Tibial artery (tissue), 4 donors: Measurements from ENCODE around the gene GLS.

Experiments used
- DNase-seq, 2 donors: peaks; one replicate each; pipeline ENCODE4 v3.0.0-alpha.2; 2019
- H3K27ac ChIP-seq, 2 donors: fragments of 200-600 bp; sonication (generic) in 1 of 2; 1 replicate in 1 of 2; 2 replicates in 1 of 2; pipeline ENCODE4 v1.5.1; 2018 to 2019; ENCODE audit warnings: mild to moderate bottlenecking in 1 of 2
- H3K27me3 ChIP-seq, 2 donors: fragments of 200-600 bp; sonication (generic) in 1 of 2; one replicate each; pipeline versions ENCODE4 v1.5.1 to v1.6.0; 2016 to 2019
- H3K36me3 ChIP-seq, 3 donors: fragments of 200-600 bp; sonication (generic) in 2 of 3; one replicate each; pipeline ENCODE4 v1.5.1; 2016 to 2019; ENCODE audit warnings: mild to moderate bottlenecking in 2 of 3
- H3K4me1 ChIP-seq, 4 donors: fragments of 200-600 bp; sonication (generic) in 2 of 4; 1 replicate in 3 of 4; 2 replicates in 1 of 4; pipeline ENCODE4 v1.5.1; 2016 to 2019
- H3K4me3 ChIP-seq, 2 donors: fragments of 200-600 bp; sonication (generic) in 1 of 2; 1 replicate in 1 of 2; 2 replicates in 1 of 2; pipeline ENCODE4 v1.5.1; 2018 to 2019; ENCODE audit warnings: mild to moderate bottlenecking in 2 of 2
- H3K9me3 ChIP-seq, 3 donors: fragments of 200-600 bp; sonication (generic) in 1 of 3; one replicate each; pipeline ENCODE4 v1.5.1; 2016 to 2019
- CTCF ChIP-seq, 2 experiments: fragments of 200-600 bp in 1 of 2; fragments of 450-650 bp in 1 of 2; IDR thresholded peaks; one replicate each; pipeline ENCODE4 v1.5.1; 2017 to 2019; ENCODE audit warnings: antibody characterized with exemption in 2 of 2, mild to moderate bottlenecking in 1 of 2, moderate library complexity in 1 of 2
- intact Hi-C: fragments of 100-400 bp; cut with DNase I; formaldehyde crosslinking; loops from one replicate; pipeline ENCODE4 v1.15.0; 2023; ENCODE audit warnings: low total_unique reads

GLS gene

GRCh38 chr2:190880378-190881083, at the start of gene GLS:
Gene GLS (plus strand): TSS chr2:190880821. CDS start chr2:190881085, 264 bp downstream.
- no peak for TF ChIP-seq CTCF (IDR thresholded peaks at IDR 0.05)
- H3K4me1 ChIP-seq, result peaks cover 0 to 50% (median 3%) of the 10 kb centered on the region in 4 donors
- no peaks in the 10 kb centered on the region for H3K27me3 ChIP-seq
- no peaks in the 10 kb centered on the region for H3K9me3 ChIP-seq
- H3K4me3 ChIP-seq, result peak within 1 kb of the TSS; percentile 83 to 91
- intact Hi-C loops, result loop anchor here (10.0 kb wide), 1 partner anchor 504 kb away; no protein-coding TSS in a partner anchor
- no peaks in the 10 kb centered on the region for H3K36me3 ChIP-seq
- peak within 1 kb of the TSS; percentile 95 to 97 for H3K27ac ChIP-seq
- DNase-seq, result peak; percentile 96 to 99

GRCh38 chr2:190831941-190832340, 48.7 kb upstream of the GLS start:
- TF ChIP-seq CTCF (IDR thresholded peaks at IDR 0.05), result no peak
- no peaks in the 10 kb centered on the region for H3K27me3 ChIP-seq
- H3K9me3 ChIP-seq, result no peaks in the 10 kb centered on the region
- H3K36me3 ChIP-seq, result no peaks in the 10 kb centered on the region
- no peak overlapping the region for H3K4me3 ChIP-seq
- DNase-seq, result no peak
- peaks cover 0 to 24% (median 9%) of the 10 kb centered on the region in 4 donors for H3K4me1 ChIP-seq
- H3K27ac ChIP-seq, result no peak overlapping the region
- intact Hi-C loops, result no loop called here

GRCh38 chr2:190834890-190835208, 45.8 kb upstream of the GLS start:
- DNase-seq, result no peak
- Histone ChIP-seq H3K27ac (peak overlapping the region; percentile 63 to 69), H3K4me3 (no peak overlapping the region)

GRCh38 chr2:190835303-190835930, 45.2 kb upstream of the GLS start:
- no peaks in the 10 kb centered on the region for H3K9me3 ChIP-seq
- no peaks in the 10 kb centered on the region for H3K27me3 ChIP-seq
- H3K4me1 ChIP-seq, result peaks cover 0 to 42% (median 21%) of the 10 kb centered on the region in 4 donors
- peak overlapping the region; percentile 63 to 69 for H3K27ac ChIP-seq
- intact Hi-C loops, result no loop called here
- no peaks in the 10 kb centered on the region for H3K36me3 ChIP-seq
- DNase-seq, result peak; percentile 55 to 85
- no peak for TF ChIP-seq CTCF (IDR thresholded peaks at IDR 0.05)
- no peak overlapping the region for H3K4me3 ChIP-seq

More at GRCh38 chr2:190834890-190835208, 45.8 kb upstream of the GLS start:
- Histone ChIP-seq H3K36me3 (no peaks in the 10 kb centered on the region), H3K27me3 (no peaks in the 10 kb centered on the region), H3K9me3 (no peaks in the 10 kb centered on the region), H3K4me1 (peaks cover 0 to 42% (median 21%) of the 10 kb centered on the region in 4 donors)
- TF ChIP-seq CTCF (IDR thresholded peaks at IDR 0.05), result no peak
- intact Hi-C loops, result no loop called here

- peak overlapping the region in 1 of 2 donors; percentile 7 for H3K27ac ChIP-seq
- no peaks in the 10 kb centered on the region for H3K9me3 ChIP-seq
- H3K4me3 ChIP-seq, result no peak overlapping the region
- H3K36me3 ChIP-seq, result no peaks in the 10 kb centered on the region
- H3K4me1 ChIP-seq, result peaks cover 0 to 52% (median 22%) of the 10 kb centered on the region in 4 donors
- intact Hi-C loops, result no loop called here
- no peak for DNase-seq
- no peaks in the 10 kb centered on the region for H3K27me3 ChIP-seq
- no peak for TF ChIP-seq CTCF (IDR thresholded peaks at IDR 0.05)
Observed at GRCh38 chr2:190836767-190837166, 43.9 kb upstream of the GLS start.
